GM12878 (cell line): ENCODE results near the gene ZNF808. TPM values are rescaled to one million over a fixed set of nuclear protein-coding genes. Genes with fewer than 3 reads are reported as not detected.

ENCODE experiments used
- EZH2 ChIP-seq: IDR thresholded peaks from 2 replicates; pipeline ENCODE4 v1.6.1; 2012; ENCODE audit warnings: low read depth, mild to moderate bottlenecking, control low read depth, inconsistent platforms, low read length, borderline replicate concordance; ENCODE audit not compliant: control insufficient read depth
- polyA plus RNA-seq, 11 experiments: library from polyadenylated mRNA; depleted of rRNA in 4 of 11; unstranded in 6 of 11; stranded (reverse) in 5 of 11; fragments of >200 nt; fragmentation: Nextera tagmentation in 4 of 11; fragmentation: Illumina TruSeq in 1 of 11; extraction: Ambion mirVana in 4 of 11; extraction: Trizol in 1 of 11; gene quantifications; 1 replicate in 1 of 11; 2 replicates in 10 of 11; pipeline versions ENCODE4 v1.2.1 to v1.2.3, GENCODE V29; 2011 to 2016; ENCODE audit warnings: inconsistent platforms in 2 of 11, missing spikeins in 2 of 11, low read depth in 1 of 11
- total RNA-seq, 4 experiments: library from RNA; depleted of rRNA in 3 of 4; stranded (reverse); fragments of >200 nt in 3 of 4; fragmentation: Illumina TruSeq in 1 of 4; extraction: Trizol in 1 of 4; gene quantifications; 2 replicates each; pipeline versions ENCODE4 v1.2.1 to v1.2.3, GENCODE V29; 2013 to 2021
- TF ChIP-seq, protein P1 (sequence below): fragments of 450-650 bp; formaldehyde crosslinking; IDR thresholded peaks from 2 replicates; pipeline ENCODE4 v1.4.0; 2020; ENCODE audit warnings: mild to moderate bottlenecking, moderate library complexity
- TF ChIP-seq, protein P2 (sequence below): fragments of 450-650 bp; conservative IDR thresholded peaks from 2 replicates; pipeline ENCODE4 v1.6.1; 2017; ENCODE audit warnings: mild to moderate bottlenecking, moderate library complexity
- TF ChIP-seq, protein P3 (sequence below): IDR thresholded peaks from 2 replicates; pipeline ENCODE4 v1.6.1; 2012; ENCODE audit warnings: mild to moderate bottlenecking, low read depth, low read length

ZNF808 gene
- total and polyA plus RNA-seq, 10 of the 15 experiments (the other 5 are each of a cell fraction or from before 2014, with no cell fraction given): 2.1 to 20.2 (median 7.2) TPM

DNA sequence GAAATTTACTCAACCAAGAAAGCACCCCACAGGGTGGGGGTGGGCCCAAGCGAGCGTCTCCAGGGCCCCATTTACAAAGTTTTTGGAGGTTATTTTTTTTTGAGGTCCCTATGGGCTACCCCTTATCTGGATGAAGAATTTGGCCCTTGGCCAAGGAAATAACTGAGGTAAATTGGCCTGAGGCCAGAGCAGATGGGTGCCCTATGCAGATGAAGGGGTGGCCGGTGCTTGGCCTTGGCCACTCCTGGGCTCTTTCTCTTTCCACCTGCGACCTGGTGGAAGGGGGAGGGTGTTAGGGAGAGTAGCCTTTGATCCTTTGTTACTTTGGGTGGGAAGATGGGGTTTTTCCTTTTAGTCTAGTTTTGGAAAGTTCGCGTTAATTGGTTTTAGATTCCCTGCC, 58.1 kb downstream of the ZNF808 start (continued):
- TF ChIP-seq, protein P1, sequence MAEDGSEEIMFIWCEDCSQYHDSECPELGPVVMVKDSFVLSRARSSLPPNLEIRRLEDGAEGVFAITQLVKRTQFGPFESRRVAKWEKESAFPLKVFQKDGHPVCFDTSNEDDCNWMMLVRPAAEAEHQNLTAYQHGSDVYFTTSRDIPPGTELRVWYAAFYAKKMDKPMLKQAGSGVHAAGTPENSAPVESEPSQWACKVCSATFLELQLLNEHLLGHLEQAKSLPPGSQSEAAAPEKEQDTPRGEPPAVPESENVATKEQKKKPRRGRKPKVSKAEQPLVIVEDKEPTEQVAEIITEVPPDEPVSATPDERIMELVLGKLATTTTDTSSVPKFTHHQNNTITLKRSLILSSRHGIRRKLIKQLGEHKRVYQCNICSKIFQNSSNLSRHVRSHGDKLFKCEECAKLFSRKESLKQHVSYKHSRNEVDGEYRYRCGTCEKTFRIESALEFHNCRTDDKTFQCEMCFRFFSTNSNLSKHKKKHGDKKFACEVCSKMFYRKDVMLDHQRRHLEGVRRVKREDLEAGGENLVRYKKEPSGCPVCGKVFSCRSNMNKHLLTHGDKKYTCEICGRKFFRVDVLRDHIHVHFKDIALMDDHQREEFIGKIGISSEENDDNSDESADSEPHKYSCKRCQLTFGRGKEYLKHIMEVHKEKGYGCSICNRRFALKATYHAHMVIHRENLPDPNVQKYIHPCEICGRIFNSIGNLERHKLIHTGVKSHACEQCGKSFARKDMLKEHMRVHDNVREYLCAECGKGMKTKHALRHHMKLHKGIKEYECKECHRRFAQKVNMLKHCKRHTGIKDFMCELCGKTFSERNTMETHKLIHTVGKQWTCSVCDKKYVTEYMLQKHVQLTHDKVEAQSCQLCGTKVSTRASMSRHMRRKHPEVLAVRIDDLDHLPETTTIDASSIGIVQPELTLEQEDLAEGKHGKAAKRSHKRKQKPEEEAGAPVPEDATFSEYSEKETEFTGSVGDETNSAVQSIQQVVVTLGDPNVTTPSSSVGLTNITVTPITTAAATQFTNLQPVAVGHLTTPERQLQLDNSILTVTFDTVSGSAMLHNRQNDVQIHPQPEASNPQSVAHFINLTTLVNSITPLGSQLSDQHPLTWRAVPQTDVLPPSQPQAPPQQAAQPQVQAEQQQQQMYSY (CRISPR knock-in tag): no peak
- TF ChIP-seq, protein P2, sequence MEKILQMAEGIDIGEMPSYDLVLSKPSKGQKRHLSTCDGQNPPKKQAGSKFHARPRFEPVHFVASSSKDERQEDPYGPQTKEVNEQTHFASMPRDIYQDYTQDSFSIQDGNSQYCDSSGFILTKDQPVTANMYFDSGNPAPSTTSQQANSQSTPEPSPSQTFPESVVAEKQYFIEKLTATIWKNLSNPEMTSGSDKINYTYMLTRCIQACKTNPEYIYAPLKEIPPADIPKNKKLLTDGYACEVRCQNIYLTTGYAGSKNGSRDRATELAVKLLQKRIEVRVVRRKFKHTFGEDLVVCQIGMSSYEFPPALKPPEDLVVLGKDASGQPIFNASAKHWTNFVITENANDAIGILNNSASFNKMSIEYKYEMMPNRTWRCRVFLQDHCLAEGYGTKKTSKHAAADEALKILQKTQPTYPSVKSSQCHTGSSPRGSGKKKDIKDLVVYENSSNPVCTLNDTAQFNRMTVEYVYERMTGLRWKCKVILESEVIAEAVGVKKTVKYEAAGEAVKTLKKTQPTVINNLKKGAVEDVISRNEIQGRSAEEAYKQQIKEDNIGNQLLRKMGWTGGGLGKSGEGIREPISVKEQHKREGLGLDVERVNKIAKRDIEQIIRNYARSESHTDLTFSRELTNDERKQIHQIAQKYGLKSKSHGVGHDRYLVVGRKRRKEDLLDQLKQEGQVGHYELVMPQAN: no peak
- no peak for TF ChIP-seq EZH2
- TF ChIP-seq, protein P3, sequence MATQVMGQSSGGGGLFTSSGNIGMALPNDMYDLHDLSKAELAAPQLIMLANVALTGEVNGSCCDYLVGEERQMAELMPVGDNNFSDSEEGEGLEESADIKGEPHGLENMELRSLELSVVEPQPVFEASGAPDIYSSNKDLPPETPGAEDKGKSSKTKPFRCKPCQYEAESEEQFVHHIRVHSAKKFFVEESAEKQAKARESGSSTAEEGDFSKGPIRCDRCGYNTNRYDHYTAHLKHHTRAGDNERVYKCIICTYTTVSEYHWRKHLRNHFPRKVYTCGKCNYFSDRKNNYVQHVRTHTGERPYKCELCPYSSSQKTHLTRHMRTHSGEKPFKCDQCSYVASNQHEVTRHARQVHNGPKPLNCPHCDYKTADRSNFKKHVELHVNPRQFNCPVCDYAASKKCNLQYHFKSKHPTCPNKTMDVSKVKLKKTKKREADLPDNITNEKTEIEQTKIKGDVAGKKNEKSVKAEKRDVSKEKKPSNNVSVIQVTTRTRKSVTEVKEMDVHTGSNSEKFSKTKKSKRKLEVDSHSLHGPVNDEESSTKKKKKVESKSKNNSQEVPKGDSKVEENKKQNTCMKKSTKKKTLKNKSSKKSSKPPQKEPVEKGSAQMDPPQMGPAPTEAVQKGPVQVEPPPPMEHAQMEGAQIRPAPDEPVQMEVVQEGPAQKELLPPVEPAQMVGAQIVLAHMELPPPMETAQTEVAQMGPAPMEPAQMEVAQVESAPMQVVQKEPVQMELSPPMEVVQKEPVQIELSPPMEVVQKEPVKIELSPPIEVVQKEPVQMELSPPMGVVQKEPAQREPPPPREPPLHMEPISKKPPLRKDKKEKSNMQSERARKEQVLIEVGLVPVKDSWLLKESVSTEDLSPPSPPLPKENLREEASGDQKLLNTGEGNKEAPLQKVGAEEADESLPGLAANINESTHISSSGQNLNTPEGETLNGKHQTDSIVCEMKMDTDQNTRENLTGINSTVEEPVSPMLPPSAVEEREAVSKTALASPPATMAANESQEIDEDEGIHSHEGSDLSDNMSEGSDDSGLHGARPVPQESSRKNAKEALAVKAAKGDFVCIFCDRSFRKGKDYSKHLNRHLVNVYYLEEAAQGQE: no peak
